Epithelial cell of proximal tubule (primary cell): Measurements from ENCODE around the gene MED23. TPM values are rescaled to one million over a fixed set of nuclear protein-coding genes. Genes with fewer than 3 reads are reported as not detected.

ENCODE experiments used
- DNase-seq: peaks from one replicate; pipeline ENCODE4 v3.0.0-alpha.2; 2011; ENCODE audit warnings: low read depth
- H3K4me3 ChIP-seq: 2 replicates; pipeline ENCODE4 v1.5.1; 2011; ENCODE audit warnings: low read depth, mild to moderate bottlenecking, low read length
- total RNA-seq: library from RNA; depleted of rRNA; stranded (reverse); fragments of >200 nt; gene quantifications from 2 replicates; pipeline ENCODE4 v1.2.3, GENCODE V29; 2015
- TF ChIP-seq, protein P1 (sequence below): conservative IDR thresholded peaks from 2 replicates; pipeline ENCODE4 v1.5.1; 2012; ENCODE audit warnings: low read depth, mild to moderate bottlenecking, low read length

MED23 gene
- total RNA-seq, 1 donor from 2014 or later: 15.0 TPM

DNA sequence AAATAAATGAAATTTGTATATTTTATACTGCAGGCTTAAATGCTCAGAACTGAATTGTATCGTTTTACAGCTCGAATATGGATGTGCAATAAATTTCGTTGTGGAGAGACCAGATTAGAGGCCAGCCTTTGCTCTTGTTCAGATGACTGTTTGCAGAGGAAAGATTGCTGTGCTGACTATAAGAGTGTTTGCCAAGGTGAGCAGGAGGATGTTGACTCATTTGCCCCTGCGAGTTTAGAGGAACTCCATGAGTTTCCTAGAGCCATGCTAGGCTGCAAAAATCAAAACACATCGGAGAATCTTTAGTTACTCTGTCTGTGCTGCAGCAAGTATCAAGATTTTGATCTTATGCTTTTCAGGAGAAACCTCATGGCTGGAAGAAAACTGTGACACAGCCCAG is 24.4 kb upstream of the MED23 start:
- no peak for DNase-seq
- H3K4me3 ChIP-seq: no peak overlapping the region
- TF ChIP-seq, protein P1, sequence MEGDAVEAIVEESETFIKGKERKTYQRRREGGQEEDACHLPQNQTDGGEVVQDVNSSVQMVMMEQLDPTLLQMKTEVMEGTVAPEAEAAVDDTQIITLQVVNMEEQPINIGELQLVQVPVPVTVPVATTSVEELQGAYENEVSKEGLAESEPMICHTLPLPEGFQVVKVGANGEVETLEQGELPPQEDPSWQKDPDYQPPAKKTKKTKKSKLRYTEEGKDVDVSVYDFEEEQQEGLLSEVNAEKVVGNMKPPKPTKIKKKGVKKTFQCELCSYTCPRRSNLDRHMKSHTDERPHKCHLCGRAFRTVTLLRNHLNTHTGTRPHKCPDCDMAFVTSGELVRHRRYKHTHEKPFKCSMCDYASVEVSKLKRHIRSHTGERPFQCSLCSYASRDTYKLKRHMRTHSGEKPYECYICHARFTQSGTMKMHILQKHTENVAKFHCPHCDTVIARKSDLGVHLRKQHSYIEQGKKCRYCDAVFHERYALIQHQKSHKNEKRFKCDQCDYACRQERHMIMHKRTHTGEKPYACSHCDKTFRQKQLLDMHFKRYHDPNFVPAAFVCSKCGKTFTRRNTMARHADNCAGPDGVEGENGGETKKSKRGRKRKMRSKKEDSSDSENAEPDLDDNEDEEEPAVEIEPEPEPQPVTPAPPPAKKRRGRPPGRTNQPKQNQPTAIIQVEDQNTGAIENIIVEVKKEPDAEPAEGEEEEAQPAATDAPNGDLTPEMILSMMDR: no peak

DNA sequence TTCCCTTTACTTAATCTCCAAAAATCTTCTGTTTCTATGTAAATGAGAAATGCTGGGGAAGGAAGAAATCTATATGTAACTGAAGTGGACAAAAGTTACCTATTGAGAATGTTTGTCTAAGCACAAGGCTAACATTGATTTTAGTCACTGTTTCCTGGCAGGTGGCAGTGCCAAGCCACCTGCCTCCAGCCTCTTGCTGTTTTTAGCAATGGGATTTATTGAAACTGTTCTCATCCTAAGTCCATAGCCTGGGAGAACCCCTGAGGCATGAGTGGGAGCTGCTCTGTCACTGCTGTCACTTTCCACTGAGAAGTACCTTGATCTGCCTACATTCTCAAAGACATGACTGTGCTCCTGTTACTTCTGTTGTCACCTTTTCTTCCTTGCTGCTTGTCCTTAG is 23.7 kb upstream of the MED23 start:
- H3K4me3 ChIP-seq: no peak overlapping the region
- TF ChIP-seq, protein P1: no peak
- DNase-seq: no peak

DNA sequence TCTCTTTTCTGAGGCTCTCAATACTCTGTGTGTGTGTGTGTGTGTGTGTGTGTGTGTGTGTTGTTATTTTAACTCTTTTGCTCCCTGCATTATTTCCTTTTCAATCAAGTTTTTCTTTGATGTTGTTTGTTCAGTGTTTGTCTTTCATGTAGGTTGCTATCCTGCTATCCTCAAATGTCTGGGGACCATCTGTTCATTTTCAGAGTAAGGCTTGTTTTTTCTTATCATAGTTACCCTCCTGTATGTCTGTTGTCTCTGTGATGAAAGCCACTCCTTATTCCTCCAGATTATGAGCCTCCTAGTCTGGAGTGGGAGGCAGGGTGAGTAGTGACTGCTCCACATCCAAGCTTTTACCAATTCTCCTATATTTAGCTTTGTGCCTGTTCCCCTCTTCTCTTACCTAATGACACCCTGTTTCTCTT is 18.2 kb upstream of the MED23 start:
- no peak overlapping the region for H3K4me3 ChIP-seq
- no peak for DNase-seq
- TF ChIP-seq, protein P1: no peak

DNA sequence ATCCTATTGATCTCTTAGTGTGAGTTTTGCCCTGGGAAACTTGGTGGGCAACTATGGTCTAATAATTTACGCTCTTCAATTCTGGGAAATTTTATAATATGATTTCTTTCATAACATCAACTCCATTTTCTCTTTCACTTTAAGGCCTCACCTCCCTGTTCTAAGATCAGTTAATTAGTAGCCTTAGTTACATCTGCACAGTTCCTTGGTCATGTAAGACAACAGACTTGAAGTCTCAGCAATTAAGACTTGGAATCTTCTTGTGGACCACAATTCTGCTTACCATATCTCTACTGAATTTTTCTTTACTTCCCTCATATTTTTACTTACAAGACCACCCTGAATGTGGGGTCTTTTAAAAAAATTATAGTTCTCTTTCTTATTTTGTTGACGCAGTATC is 17.8 kb upstream of the MED23 start:
- no peak overlapping the region for H3K4me3 ChIP-seq
- TF ChIP-seq, protein P1: no peak
- no peak for DNase-seq

DNA sequence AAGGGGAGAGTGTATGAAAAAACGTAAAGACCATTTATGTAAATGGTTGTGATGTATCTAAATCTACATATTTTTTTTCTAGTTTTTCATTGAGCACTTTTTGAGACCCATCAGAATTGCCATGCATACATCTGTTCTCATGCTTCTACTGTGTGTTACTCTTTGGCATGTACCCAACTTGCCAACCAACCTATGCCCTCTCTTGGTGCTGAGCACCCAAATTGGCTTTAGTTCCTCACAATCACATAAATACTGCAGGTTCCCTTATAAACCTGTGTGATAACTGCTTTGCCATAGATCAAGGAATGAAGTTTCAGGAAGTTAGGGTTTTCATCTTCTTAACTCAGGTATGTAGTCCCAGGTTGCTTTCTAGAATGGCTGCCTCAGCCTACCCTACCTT is 16.9 kb upstream of the MED23 start:
- no peak for DNase-seq
- TF ChIP-seq, protein P1: no peak

DNA sequence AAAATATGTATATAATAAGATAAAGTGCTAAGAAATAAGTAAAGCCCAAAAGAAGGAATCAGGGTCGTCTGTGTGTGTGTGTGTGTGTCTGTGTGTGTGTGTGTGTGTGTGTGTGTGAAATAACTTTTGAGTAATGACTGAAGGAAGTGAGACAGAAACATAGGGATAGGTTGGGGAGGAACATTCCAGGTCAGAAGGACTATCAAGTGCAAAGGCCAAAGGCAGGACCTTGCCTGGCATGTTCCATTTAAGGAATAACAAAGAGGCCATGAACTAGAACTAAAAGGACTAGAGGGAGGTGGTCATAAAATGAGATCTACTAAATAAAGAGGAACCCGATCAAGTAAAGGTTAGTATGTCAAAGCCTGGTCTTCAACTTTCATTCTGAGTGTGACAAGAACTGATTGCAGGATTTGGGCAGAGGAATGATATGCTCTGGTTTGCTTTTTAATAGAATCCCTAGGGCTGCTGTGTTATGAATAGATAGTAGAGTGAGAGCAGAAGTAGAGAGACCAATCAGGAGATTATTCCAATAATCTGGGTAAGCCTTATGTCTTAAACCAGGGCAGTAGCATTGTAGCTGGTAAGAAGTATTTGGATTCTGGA is 15.9 kb upstream of the MED23 start:
- DNase-seq: no peak
- TF ChIP-seq, protein P1: no peak
- H3K4me3 ChIP-seq: no peak overlapping the region

More for the DNA sequence above, 16.9 kb upstream of the MED23 start:
- H3K4me3 ChIP-seq: no peak overlapping the region

DNA sequence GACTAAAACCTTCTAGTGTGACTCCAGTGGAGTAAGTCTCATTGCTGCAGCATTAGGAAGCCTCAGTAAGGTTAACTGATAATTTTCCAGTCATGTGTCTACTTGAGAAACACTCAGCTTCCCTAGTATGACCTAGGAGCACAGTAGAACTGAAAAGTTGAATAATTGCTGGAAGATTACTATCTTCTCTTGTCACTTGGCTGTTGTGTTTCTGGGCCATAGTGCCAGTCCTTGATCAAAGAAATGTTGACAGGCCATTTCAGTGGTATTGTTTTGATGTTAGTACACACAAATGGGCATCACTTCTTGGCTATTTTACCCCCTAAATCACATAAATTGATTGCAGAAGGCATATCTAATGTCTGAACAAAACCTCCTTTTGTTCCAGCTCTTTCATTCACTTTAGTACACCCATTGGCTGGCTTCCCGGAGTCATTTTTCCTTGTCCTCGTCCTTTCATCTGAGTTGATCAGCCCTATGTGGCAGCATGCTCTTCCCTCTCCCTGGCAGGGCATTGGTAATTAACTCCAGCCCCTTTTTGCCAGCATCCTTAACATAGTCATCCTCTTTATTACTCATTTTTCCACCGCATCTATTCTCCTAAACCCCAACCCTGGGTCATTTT is 15.1 kb upstream of the MED23 start:
- TF ChIP-seq, protein P1: no peak
- H3K4me3 ChIP-seq: no peak overlapping the region
- no peak for DNase-seq
